Right lobe of liver (tissue), 6 donors: Measurements from ENCODE around the gene STK40. TPM values are rescaled to one million over a fixed set of nuclear protein-coding genes. Genes with fewer than 3 reads are reported as not detected.
A peak's percentile ranks its signal among the peaks of the same experiment; 100 is the strongest.

Experiments
- ATAC-seq, 4 donors: fragments of 200-7000 bp; cut with Tn5 transposase; one replicate each; pipeline ENCODE4 v1.9.1; 2020; ENCODE audit warnings: mild to moderate bottlenecking in 4 of 4, moderate library complexity in 4 of 4
- DNase-seq, 3 donors: peaks; one replicate each; pipeline ENCODE4 v3.0.0-alpha.2; 2020
- H3K27ac ChIP-seq, 3 donors: fragments of 200-600 bp; one replicate each; pipeline ENCODE4 v1.8.0; 2022
- H3K27me3 ChIP-seq, 2 donors: fragments of 200-600 bp; one replicate each; pipeline ENCODE4 v1.8.0; 2022
- H3K36me3 ChIP-seq, 4 donors: fragments of 200-600 bp; sonication (generic) in 1 of 4; one replicate each; pipeline versions ENCODE4 v1.5.1 to v1.8.0; 2017 to 2022; ENCODE audit warnings: control low read depth in 1 of 4
- H3K4me1 ChIP-seq, 4 donors: fragments of 200-600 bp; sonication (generic) in 1 of 4; one replicate each; pipeline versions ENCODE4 v1.5.1 to v1.8.0; 2017 to 2022; ENCODE audit warnings: control low read depth in 1 of 4
- H3K4me3 ChIP-seq, 3 donors: fragments of 200-600 bp; one replicate each; pipeline ENCODE4 v1.8.0; 2022
- H3K9me3 ChIP-seq, 4 donors: fragments of 200-600 bp; sonication (generic) in 1 of 4; one replicate each; pipeline versions ENCODE4 v1.5.1 to v1.8.0; 2017 to 2022; ENCODE audit warnings: control low read depth in 1 of 4
- CTCF ChIP-seq, 4 donors: fragments of 200-600 bp in 3 of 4; fragments of 450-650 bp in 1 of 4; IDR thresholded peaks; one replicate each; pipeline versions ENCODE4 v1.5.1 to v1.8.0; 2016 to 2022; ENCODE audit warnings: antibody characterized with exemption in 4 of 4, mild to moderate bottlenecking in 2 of 4
- POLR2A ChIP-seq: fragments of 450-650 bp; IDR thresholded peaks from one replicate; pipeline ENCODE4 v1.6.1; 2017; ENCODE audit warnings: antibody characterized with exemption, mild to moderate bottlenecking
- WGBS: methylation state at CpG from one replicate; pipeline ENCODE4 v1.1.6; 2018; ENCODE audit warnings: low coverage, low lambda C conversion rate; ENCODE audit not compliant: insufficient coverage; ENCODE audit errors: missing lambda C conversion rate; 5-methylcytosine and 5-hydroxymethylcytosine counted together
- intact Hi-C, 2 donors: fragments of 100-400 bp; cut with DNase I; formaldehyde crosslinking; loops; one replicate each; pipeline versions ENCODE4 v1.11.2 to v1.14.1; 2022
- total RNA-seq, 6 experiments: library from RNA; depleted of rRNA in 2 of 6; stranded (reverse); fragments of >200 nt in 2 of 6; fragmentation: NEBNext Ultra II Directional in 3 of 6; extraction: Animal tissue kit (Norgen Biotek cat#: 25700) in 3 of 6; gene quantifications; one replicate each; pipeline versions ENCODE4 v1.1.0 to v1.2.4, GENCODE V29; 2016 to 2023
- donor health status: DM: no; HTN: yes; CAD: no.
- donor health status: DM: no; HTN: no; CAD: no.
- donor health status: DM: no; HTN: no; CAD: no.
- donor health status: DM: no; HTN: yes; CAD: no.
- donor health status: DM: no; HTN: yes; CAD: no.

STK40 gene
- total RNA-seq, 6 experiments from 2014 or later: 22.7 to 45.5 (median 29.0) TPM

- Histone ChIP-seq H3K27ac (peak overlapping the region in 1 of 3 donors; percentile 29), H3K27me3 (no peaks in the 10 kb centered on the region), H3K9me3 (no peaks in the 10 kb centered on the region), H3K36me3 (peaks cover 0 to 75% (median 28%) of the 10 kb centered on the region in 4 donors), H3K4me3 (no peak overlapping the region), H3K4me1 (no peaks in the 10 kb centered on the region)
- WGBS: 64% methylated on average over 4 of the region's 13 CpGs
- DNase-seq (no peak), ATAC-seq (peak; percentile 9 to 43 (median 29))
- intact Hi-C loops: no loop called here
- TF ChIP-seq CTCF (IDR thresholded peaks at IDR 0.05) (no peak), POLR2A (no peak)
Measured at GRCh38 chr1:36350659-36351226, 35.0 kb downstream of the STK40 start.

- DNase-seq (no peak), ATAC-seq (no peak)
- 71% methylated on average over 1 of the region's 16 CpGs for WGBS
- Histone ChIP-seq H3K4me1 (no peaks in the 10 kb centered on the region), H3K27ac (peak overlapping the region in 1 of 3 donors; percentile 29), H3K27me3 (no peaks in the 10 kb centered on the region), H3K9me3 (no peaks in the 10 kb centered on the region), H3K36me3 (peaks cover 0 to 75% (median 22%) of the 10 kb centered on the region in 4 donors), H3K4me3 (no peak overlapping the region)
- intact Hi-C loops: loop anchor here in 1 of 2 donors (10.0 kb wide), 1 partner anchor 75 kb away; no protein-coding TSS in a partner anchor
- no peak for TF ChIP-seq CTCF (IDR thresholded peaks at IDR 0.05)
- no peak for TF ChIP-seq POLR2A
Measured at GRCh38 chr1:36349839-36350238, 35.9 kb downstream of the STK40 start.

GRCh38 chr1:36349241-36349671, 36.5 kb downstream of the STK40 start:
- Histone ChIP-seq H3K4me3 (no peak overlapping the region), H3K27ac (no peak overlapping the region), H3K27me3 (no peaks in the 10 kb centered on the region), H3K9me3 (no peaks in the 10 kb centered on the region), H3K36me3 (peaks cover 0 to 70% (median 18%) of the 10 kb centered on the region in 4 donors), H3K4me1 (no peaks in the 10 kb centered on the region)
- TF ChIP-seq CTCF (IDR thresholded peaks at IDR 0.05) (no peak), POLR2A (no peak)
- intact Hi-C loops: loop anchor here in 1 of 2 donors (10.0 kb wide), 1 partner anchor 76 kb away; no protein-coding TSS in a partner anchor
- DNase-seq (no peak), ATAC-seq (peak in 1 of 4 donors; percentile 19)
- 50% methylated on average over 4 of the region's 7 CpGs for WGBS

GRCh38 chr1:36346741-36347370, 38.9 kb downstream of the STK40 start:
- H3K9me3 ChIP-seq: no peaks in the 10 kb centered on the region
- no peak for TF ChIP-seq POLR2A
- TF ChIP-seq CTCF (IDR thresholded peaks at IDR 0.05): no peak
- H3K36me3 ChIP-seq: peaks cover 0 to 59% (median 13%) of the 10 kb centered on the region in 4 donors
- DNase-seq (no peak), ATAC-seq (no peak)
- no peak overlapping the region for H3K4me3 ChIP-seq
- H3K4me1 ChIP-seq: no peaks in the 10 kb centered on the region
- no peak overlapping the region for H3K27ac ChIP-seq
- no peaks in the 10 kb centered on the region for H3K27me3 ChIP-seq
- 100% methylated on average over 4 of the region's 8 CpGs for WGBS
- intact Hi-C loops: loop anchor here in 1 of 2 donors (10.0 kb wide), 1 partner anchor 78 kb away; no protein-coding TSS in a partner anchor
